Measurements from ENCODE around the gene LCA5L.

Gene LCA5L

DNA sequence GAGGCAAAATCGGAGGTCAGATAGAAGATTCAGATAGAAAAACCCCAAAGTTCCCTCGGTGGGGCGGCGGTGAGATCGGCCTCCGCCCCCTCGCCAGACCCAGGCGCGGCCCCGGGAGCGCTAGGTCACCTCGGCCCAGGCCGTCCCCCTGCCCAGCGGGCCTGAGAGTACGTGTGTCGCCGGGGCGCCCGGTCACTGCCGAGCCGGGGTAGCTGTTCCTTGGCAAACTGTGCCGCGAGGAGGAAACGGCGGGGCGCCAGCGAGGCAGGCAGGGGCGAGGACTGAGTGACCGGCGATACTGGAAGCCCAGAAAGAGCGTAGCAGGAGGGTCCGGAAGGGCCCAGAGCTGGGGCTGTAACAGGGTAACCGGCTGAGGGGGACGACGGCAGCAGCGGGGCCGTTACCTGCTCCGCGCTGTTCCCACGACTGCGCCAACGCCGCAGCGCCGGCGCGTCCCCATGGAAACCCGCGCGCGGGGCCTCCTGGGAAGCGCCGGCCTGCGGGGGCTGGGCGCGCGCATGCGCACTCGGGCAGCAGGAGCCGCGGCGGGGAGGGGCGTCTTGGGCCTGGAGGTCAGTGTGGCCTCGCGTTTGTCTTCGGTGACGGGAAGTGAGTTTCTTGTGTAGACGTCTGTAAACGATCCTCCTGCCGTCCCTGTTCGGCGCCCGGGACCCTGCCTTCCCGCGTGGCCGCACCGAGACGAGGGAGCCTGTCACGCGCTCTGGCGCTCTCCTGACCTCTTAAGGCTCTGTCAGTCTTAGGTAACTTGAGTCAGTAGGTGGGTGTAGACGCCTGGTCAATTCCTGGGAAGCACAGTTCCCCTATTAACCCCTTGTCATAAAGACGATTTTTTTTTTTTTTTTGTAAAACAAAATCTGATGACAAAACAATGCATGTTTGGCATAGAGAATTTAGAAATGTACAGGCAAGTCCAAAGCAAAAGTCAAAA is at the start of gene LCA5L:
Gene LCA5L (minus strand): TSS at position 458 of the 949 bp plus-strand sequence. CDS start 17,285 bp downstream, outside the sequence.
- peak; percentile 87 for DNase-seq

DNA sequence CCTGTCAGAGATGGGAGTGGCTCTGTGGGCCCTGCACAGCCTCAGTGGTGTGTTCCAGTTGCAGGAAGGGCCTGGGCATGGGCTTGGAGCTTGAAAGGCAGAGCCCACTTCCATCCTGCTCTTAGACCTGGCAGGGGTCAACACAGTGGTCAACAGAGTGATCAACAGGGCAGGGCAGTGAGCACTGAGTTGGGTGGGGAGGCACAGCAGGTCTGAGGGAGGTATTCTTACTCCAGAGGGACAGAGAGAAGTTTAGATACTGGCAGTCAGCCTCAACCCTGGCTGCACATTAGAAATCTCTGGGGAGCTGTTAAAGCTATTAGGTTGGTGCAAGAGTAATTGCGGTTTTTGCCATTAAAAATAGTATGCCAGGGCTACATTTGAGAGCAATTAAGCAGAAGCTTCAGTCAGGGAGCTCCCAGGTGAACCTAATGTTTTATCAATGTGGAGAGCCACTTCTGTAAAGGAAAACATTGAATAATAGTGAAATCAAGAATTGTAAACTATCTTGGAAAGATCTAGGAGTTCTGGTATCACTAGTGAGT is 43.9 kb upstream of the LCA5L start:
- DNase-seq = no peak

- DNase-seq = no peak
Observed at GRCh38 chr21:39484711-39485276, 39.2 kb upstream of the LCA5L start.

DNA sequence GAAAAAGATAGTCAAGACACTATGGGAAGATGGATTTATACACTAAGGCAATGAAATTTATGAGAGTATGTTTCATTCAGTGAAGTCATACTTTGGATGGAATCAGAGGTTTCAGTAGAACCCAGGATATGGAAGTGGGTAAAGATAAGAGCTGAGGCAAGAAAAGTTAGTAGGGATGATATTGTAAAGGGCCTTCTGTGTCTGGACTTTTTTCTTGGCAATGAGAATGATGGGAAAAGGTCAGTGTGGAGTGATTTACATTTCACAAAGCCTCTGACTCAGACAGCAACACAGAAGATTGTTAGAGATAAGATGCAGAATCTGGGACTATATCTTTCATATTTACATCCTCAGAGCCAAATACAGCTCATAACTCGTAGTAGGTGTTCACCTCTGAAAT is 38.3 kb upstream of the LCA5L start:
- no peak for DNase-seq

DNA sequence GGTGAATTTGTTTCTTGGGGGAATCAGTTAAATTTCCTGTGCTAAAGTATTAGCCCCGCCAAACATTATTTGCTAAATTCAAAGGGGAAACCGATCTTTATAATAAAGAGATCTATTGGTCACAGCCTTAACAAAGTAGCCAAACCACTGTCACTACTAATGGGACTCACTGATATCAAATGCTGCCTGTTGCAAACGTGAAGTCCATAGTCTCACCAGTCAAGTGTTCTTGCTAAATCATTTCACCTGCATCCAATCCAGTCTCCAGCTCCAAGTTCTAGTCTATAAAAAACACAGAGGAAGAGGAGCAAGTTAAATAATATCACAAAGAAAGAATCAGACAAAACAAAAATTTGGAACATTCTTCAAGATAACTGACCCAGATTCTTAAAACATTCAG is 36.3 kb upstream of the LCA5L start:
- DNase-seq = no peak

DNA sequence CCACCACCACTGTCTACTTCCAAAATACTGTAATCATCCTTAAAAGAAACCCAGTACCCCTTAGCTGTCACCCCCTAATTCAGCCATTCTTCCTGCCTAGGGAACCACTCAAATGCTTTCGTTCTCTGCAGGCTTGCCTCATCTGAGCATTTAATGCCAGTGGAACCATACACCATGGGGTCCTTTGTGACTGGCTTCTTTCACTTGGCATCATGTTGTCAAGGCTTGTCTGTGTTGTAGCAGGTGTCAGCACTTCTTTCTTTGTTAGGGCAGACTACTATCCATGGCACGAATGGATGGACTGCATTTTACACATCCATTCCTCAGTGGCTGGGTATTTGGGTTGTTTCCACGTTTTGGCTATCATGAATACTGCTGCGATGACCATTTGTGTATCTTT is 34.7 kb upstream of the LCA5L start:
- no peak for DNase-seq

GRCh38 chr21:39479814-39480182 is 34.2 kb upstream of the LCA5L start:
- no peak for DNase-seq

GRCh38 chr21:39479164-39479813 is 33.7 kb upstream of the LCA5L start:
- DNase-seq = no peak

DNA sequence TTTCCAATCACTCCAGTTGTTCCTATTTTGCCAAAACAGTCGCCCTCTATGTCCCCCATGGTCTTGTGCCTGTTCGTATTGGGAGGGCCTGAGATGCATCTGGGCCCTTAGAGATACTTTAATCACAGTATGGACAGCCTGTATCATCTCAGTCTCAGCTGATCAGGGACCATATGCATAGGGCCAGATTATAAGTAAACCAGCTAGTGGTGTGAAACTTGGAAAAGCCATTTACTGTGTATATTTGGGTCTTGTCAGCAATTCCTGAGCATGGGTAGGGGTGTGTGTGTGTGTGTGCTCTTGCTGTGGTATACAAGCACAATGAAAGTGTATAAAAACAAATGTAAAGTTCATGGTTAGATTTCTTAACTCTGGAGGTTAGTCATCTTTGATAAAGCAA is 29.0 kb upstream of the LCA5L start:
- no peak for DNase-seq

DNA sequence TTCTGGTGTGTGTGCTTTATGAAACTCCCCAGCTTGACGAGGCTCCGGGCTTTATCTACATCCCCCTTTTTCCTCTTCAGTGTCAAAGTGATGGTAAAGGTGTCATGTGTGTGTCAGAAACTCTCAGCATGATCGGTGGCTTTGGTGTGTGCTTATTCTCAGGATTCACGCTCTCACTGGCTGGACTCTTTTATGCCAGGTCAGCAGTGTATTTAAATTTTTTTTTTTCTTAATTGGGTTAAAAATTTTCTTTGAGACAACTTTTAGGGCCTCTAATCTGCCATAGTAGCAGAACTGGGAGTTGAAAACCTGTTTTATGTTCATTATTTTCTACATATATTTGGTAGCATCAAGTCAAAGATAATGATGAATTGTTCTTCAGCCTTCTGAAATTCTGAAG is 27.2 kb upstream of the LCA5L start:
- DNase-seq = no peak

GRCh38 chr21:39471598-39471997 is 26.0 kb upstream of the LCA5L start:
- DNase-seq = no peak

DNA sequence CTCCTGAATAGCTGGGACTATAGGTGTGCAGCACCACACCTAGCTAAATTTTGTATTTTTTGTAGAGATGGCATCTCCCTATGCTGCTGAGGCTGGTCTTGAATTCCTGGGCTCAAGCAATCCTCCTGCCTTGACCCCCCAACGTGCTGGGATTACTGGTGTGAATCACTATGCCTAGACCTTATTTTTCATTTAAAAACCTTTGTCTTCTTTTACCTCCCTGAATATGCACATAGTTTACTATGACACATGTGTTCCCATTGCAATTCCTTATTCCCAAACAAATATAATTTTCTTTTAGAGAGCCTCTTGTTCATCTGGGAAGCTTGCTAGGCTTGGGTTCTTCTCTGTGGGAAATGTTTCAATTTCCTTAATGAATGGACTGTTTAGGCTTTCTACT is 23.0 kb upstream of the LCA5L start:
- DNase-seq = no peak

DNA sequence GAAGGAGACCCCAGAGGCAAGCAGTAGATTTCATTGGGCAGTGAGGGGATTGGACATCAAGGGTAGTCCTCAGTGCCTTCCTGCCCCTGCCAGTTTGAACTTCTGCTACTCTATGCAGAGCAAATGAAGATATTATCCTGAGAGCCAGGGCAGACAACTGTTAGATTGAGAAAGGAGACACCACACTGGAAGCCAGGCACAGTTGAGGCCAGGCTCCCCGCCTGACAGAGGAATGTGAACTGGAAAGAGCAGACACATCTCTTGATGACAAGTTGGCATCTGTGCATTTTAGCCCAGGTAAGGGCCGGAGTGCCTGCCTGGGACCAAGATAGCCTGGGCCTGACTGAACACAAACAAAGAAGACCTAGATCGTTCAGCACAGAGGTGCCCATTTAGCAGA is 22.2 kb upstream of the LCA5L start:
- DNase-seq = no peak

GRCh38 chr21:39466584-39466983 is 21.0 kb upstream of the LCA5L start:
- DNase-seq = no peak

DNA sequence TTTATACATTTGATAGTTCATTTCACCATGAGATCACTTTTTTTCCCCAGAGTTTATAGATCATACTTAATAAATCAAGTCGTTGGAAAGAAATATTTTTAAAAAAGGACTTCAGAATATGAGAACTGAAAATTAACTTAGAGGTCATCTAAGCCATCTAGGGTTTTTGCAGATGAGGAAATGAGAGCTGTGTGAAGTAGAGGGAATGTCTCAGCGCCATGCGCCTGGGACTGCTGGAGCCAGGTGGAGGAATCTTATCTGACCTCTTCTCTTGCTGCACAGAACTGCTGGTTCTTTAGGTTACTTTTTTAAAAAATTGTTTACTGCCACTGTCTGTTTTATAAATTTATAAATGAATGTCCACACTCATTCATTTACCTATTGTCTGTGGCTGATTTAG is 17.7 kb upstream of the LCA5L start:
- DNase-seq = no peak

GRCh38 chr21:39461419-39461818 is 15.8 kb upstream of the LCA5L start:
- DNase-seq = peak; percentile 19

- DNase-seq = no peak
Observed at GRCh38 chr21:39456665-39457064, 11.1 kb upstream of the LCA5L start.

- DNase-seq = no peak
Observed at GRCh38 chr21:39454949-39455668, 9.5 kb upstream of the LCA5L start.

DNA sequence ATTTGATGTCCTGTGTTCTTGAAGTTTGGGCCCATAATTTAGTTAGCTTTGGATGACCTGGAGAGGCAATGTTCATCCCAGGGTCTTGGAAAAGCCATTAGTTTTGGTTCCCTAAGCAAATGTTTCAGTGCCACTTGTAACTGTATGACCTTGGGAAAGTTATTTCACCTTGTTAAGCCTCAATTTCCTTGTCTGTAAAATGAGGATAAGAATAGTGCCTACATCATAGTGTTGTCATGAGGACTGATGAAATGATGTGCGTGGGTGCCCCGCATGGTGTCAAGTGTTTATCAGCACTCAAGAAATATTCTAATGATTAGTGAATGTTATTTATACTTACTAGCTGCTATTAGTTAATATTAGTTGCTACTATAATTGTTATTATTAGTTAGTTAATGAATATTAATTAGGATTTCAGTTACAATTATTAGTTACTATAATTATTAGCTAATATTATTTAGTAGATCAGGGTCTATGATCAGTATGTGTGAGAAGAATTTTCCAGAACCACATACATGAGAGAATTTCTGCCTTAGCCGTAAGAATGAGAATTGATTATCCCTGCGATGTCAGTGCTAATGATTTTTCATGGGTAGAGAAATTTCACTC is 8.1 kb upstream of the LCA5L start:
- DNase-seq = no peak

GRCh38 chr21:39452970-39453342 is 7.4 kb upstream of the LCA5L start:
- no peak for DNase-seq

- DNase-seq = no peak
Observed at GRCh38 chr21:39452207-39452969, 6.8 kb upstream of the LCA5L start.
